HG03280 (cell line): ENCODE data around the gene SLC25A11.
"Not testable (repeated sequence)": the region's sequence is repeated elsewhere in the genome, so short reads cannot be mapped to it uniquely, and the experiment has no call there.

Source experiments
- ATAC-seq: cut with Tn5 transposase; IDR thresholded peaks from one replicate; pipeline ENCODE4 v1.9.1; 2021; ENCODE audit warnings: mild to moderate bottlenecking, moderate library complexity; ENCODE audit not compliant: unreplicated experiment

The SLC25A11 gene

DNA sequence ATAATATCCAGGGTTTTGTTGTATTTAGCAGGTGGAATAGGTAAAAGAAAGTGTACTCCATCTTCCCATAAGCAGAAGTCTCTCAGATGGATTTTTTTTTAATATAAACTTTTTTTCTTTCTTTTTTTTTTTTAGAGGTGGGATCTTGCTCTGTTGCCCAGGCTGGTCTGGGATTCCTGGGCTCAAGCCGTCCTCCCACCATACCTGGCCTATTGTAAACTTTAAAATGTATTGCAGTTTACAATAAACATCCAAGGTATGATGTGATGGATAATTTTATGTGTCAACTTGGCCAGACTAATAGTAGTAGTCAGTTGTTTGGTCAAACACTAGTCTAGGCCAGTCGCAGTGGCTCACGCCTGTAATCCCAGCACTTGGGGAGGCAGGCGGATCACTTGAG lies 18.5 kb downstream of the SLC25A11 start:
- no peak for ATAC-seq

- no peak for ATAC-seq
Measured at GRCh38 chr17:4920351-4921048, 19.3 kb downstream of the SLC25A11 start.

DNA sequence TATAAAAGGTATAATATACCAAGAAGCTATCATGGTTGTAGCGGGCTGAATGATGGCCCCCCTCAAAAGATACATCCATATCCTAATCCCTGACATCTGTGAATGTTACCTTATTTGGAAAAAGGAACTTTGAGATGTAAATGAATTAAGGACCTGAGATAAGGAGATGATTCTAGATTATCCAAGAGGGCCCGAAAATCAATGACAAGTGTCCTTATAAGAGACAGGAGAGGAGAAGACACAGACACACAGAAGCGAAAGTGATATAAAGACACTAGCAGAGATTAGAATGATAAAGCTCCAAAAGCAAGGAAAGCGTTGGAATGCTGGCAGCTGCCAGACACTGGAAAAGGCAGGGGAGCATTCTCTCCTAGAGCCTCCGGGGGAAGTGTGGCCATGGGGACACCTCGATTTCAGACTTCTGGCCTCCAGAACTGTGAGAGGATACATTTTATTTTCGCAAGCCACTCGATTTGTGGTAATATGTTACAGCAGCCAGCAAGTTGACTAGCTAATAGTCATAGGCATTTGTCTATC lies 20.3 kb downstream of the SLC25A11 start:
- no peak for ATAC-seq

DNA sequence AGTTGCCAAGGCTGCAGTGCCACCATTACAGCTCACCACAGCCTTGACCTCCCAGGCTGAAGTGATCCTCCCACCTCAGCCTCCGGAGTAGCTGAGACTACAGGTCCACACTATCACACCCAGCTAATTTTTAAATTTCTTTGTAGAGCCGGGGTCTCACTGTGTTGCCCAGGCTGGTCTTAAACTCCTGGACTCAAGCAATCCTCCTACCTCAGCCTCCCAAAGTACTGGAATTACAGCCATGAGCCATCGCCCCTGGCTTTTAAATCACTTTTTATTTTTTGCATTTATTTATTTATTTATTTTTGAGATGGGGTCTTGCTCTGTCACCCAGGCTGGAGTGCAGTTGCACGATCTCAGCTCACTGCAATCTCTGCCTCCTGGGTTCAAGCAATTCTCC lies 25.3 kb downstream of the SLC25A11 start:
- ATAC-seq = not testable (repeated sequence)

DNA sequence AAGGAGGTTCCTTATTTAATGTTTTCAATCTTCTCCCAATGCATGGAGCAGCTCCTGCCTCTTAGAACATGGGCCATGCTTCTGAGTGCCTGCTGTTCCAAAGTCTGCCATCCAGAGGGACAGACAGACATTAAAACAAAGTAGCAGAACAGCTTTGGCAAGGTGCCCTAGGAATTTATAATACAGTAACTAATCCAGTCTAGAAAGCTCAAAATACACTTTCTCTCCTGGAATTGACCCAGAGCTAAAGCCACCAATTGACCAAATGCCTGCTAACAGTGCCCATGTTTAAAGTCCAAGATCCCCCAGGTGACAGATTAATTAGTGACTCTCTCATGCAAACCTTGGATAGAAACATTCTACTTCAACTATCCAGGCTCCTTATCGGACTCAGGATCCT lies 25.9 kb downstream of the SLC25A11 start:
- ATAC-seq = no peak

DNA sequence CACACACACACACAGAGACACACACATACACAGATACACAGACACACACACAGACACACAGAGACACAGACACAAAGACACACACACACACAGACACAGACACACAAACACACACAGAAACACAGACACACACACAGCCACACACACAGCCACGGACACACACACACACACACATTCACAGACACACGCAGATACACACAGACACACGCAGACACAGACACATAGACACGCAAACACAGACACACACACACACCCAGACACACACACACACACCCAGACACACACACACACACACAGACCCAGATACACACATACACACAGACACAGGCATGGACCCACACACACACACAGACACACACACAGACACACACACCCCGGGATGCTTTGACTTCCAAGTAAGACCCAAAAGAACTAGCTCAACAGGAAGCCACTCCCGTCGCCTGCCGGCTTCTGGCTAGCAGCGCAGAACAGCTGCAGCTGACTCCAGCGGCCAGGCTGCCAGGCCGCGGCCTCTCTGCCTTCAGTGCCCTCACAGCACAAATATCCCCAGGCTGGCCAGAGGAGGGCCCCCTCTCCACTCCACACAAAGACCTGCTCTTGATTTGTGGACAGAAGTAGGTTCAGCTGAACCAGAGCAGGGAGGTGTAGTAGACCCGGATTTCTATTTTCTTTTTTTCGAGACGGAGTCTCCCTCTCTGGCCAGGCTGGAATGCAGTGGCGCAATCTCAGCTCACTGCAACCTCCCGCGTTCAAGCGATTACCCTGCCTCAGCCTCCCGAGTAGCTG lies 30.9 kb downstream of the SLC25A11 start:
- ATAC-seq = no peak

GRCh38 chr17:4908301-4908700 lies 31.5 kb downstream of the SLC25A11 start:
- no peak for ATAC-seq

- not testable (repeated sequence) for ATAC-seq
Measured at GRCh38 chr17:4906642-4907041, 33.2 kb downstream of the SLC25A11 start.

DNA sequence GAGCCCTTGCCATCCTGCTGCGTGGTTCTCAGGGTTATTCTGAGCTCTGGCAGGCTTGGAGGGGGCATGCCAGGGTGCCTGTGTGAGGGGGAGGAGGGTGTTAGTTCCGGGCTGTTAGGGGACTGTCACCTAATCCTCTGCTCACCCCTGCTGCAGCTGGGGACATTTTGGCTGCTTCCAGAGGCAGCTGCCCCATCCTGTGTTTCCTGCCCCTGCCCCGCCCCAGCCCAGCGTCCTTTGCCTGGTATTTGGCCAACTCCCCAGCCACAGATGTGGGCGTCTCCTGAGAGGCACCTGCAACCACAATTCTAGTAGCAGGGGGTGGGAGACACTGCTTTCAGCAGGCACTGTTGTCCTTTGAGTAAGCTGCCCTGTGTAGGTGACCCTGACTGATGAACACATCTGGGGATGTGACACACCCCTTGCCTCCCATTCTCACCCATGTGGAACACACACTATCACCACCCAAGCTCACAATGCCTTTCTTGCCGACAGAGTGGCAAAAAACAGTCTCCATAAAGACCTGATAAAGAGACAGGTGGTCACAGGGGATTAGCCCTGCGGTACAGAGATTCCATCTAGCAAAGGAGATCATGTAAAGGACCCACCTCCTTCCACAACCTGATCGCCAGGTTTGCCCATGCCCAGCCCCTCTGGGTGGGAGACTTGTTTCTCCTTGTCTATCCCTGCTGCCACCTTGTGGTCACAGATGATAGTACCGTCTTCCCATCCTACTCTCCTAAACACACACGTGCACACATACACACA lies 36.6 kb downstream of the SLC25A11 start, which contains the start of gene CHRNE:
Gene CHRNE, minus strand, starts transcription at position 48 of the 768 bp plus-strand sequence. Its CDS starts 35 bp downstream, at position 13.
- no peak for ATAC-seq

- ATAC-seq = no peak
Measured at GRCh38 chr17:4902540-4902939, 37.3 kb downstream of the SLC25A11 start.

DNA sequence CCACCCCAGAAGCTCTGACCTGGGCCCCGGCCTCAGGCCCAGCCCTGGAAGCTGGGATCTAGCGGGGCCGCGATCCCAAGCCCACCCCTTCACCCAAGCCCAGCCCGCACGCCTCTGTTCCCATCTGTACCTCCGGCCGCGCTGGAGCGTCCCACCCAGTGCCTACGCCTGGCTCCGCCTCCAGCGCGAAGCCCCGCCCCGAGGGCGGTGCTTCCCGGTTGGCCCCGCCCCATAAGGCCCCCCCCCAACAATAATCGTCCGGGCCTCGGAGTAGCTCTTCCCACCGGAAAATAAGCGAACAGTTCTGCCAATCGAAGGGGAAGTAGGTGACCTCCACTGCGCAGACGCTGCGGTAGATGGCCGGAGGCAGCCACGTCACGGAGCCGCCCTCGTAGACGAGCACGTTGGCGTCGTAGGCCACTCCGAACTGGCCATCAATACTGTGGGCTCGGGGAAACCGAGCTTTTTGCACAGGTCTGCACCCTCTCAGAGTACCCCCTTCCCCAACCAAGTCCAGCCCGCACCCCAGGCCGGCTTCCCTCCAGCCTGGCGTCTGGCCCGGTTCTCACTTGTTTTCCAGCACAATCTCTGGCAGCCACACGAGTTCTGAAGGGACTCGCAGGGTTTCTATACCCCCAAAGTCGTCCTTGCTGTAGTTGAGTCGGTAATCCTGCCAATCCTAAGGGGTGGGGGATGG lies 38.0 kb downstream of the SLC25A11 start:
- no peak for ATAC-seq

GRCh38 chr17:4901108-4901647 lies 38.7 kb downstream of the SLC25A11 start:
- no peak for ATAC-seq

DNA sequence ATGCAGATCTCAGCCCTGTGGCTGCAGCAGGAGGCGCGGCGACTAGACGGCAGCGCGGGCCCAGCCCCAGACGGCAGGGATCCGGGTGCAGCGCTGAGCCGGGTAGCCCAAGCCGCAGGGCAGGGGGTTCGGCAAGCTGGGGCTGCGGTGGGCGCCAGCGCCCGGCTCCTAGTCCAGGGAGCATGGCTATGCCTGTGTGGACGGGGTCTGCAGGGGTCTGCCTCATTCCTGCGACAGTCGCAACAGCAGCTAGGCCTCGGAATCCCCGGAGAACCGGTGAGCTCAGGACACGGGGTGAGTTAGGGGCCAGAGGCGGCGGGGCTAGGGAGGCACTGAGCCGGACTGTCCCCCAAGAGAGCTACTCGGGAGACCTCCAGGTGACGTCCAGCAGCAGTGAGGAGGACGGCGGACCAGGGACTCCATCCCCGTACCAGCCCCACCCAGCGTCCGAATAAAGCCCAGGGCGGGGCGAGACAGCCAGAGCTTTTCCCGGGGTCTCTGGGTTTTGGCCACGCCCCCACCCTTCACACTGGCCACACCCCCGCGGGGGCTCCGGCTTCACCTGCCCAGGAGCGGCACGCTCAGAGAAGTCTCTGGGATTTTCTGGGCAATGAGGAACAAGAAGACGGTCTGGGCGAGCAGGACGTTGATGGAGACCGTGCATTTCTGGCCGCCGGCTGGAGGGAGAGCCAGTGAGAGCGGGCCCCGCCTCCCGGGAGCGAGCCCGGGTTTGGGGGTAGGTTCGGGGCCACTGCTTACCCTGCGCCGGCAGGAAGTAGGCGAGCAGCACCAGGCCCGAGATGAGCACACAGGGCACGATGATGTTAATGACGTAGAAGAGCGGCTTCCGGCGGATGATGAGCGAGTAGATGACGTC lies 39.4 kb downstream of the SLC25A11 start:
- ATAC-seq = no peak

GRCh38 chr17:4899341-4900230 lies 40.3 kb downstream of the SLC25A11 start, which contains the start of gene C17orf107:
TSS of gene C17orf107 (plus strand) at chr17:4899536. CDS start at chr17:4899763, 227 bp downstream.
- ATAC-seq = peak; percentile 66

GRCh38 chr17:4898927-4899326 lies 40.9 kb downstream of the SLC25A11 start:
- ATAC-seq = no peak

- ATAC-seq = no peak
Measured at GRCh38 chr17:4898351-4898750, 41.5 kb downstream of the SLC25A11 start.

GRCh38 chr17:4897785-4898184 lies 42.1 kb downstream of the SLC25A11 start:
- ATAC-seq = no peak

- ATAC-seq = no peak
Measured at GRCh38 chr17:4897198-4897687, 42.6 kb downstream of the SLC25A11 start.
